HG03565 (cell line): ENCODE results near the gene TMEM106A.
"Not testable (repeated sequence)": the region's sequence is repeated elsewhere in the genome, so short reads cannot be mapped to it uniquely, and the experiment has no call there.

Source experiments
- ATAC-seq: cut with Tn5 transposase; IDR thresholded peaks from one replicate; pipeline ENCODE4 v1.9.1; 2021; ENCODE audit warnings: mild to moderate bottlenecking, moderate library complexity; ENCODE audit not compliant: unreplicated experiment

TMEM106A gene, protein sequence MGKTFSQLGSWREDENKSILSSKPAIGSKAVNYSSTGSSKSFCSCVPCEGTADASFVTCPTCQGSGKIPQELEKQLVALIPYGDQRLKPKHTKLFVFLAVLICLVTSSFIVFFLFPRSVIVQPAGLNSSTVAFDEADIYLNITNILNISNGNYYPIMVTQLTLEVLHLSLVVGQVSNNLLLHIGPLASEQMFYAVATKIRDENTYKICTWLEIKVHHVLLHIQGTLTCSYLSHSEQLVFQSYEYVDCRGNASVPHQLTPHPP

DNA sequence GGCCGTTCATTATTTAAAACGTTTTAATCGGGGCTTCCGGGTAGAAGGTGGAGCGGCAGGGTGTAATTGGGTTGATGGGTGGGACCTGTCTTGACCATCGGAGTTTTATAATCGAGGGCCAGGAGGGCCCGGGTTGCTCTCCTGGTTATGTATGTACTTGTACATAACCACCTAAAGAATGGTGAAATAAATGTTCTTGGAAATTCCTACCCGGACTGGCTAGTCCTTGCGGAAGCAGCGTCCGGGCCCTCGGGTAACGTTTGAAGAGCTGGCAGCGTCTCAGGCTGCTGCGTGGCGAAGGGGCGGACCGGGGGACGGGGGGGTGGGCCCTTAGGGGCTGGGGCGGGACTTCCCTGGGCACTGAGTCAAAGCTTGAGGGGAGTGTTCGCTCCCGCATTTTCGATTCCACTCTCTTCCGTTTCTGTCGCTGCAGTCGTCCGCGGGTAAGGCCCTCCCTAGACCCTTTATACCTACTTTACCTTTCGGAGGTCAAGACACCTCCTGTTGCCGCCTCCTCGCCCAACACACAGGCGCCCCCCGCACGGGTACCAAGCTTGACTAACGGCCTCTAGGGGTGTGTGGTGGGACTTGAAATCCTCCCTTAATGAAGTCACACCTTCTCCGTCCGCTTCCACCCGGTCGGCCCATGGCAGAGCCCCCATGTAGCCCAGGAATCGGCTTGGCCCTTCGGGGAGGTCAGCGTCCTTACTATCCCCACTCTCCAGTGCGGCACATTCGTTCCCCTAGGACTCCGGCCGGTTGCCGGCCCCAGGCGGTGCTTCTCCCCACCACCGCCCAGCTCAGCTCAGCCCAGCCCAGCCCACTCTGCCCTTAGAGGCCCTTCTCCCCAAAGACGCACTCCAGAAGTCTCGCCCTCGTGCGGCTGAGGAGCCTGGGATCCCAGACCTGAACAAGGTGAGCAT lies at the start of gene TMEM106A:
TMEM106A (plus strand) TSS at position 396 of the 923 bp plus-strand sequence. CDS start 1,167 bp downstream, outside the sequence.
- peak; percentile 60 for ATAC-seq

DNA sequence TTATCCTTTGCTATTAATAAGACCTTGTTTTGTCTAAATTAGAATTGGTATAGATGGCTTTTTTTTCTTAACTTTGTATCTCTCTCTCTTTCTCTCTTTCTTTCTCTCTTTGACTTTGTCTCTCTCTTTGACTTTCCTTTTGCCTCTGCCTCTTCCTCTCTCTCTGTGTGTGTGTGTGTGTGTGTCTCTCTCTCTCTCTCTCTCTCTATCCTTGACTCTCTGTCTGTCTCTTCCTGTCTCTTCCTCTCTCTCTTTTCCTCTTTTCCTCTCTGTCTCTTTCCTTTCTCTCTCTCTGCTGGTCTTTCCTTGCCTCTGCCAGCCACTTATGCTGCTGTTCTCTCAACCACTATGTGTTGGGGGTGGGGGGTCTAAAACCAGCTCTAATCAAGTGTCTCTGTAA lies 45.7 kb upstream of the TMEM106A start:
- ATAC-seq, result not testable (repeated sequence)

DNA sequence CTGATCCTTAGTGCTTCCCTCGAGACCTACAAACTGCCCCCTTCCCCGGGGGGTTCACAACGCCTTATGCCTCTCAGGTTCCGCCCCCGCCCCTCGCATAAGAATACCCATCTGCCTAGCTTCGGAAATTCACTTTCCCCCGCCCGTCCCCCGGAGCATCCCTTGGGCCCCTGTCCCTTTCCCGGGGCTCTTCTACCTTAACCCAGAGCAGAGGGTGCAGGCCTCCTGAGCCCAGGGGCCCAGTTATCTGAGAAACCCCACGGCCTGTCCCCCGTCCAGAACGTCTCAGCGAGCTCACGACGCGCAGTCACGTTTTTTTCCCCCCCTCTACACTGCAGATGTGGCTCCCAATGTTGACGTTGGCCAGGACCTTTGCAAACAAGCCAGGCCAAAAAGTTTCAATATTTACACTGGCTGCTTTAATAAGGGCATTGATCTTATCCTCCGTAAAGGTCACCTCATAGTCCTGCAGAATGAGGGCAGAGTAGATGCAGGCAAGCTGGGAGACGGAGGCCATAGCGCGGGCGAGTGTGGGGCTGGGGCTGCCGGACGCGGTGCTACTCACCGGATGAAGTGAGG lies 42.0 kb upstream of the TMEM106A start:
- ATAC-seq, result no peak

DNA sequence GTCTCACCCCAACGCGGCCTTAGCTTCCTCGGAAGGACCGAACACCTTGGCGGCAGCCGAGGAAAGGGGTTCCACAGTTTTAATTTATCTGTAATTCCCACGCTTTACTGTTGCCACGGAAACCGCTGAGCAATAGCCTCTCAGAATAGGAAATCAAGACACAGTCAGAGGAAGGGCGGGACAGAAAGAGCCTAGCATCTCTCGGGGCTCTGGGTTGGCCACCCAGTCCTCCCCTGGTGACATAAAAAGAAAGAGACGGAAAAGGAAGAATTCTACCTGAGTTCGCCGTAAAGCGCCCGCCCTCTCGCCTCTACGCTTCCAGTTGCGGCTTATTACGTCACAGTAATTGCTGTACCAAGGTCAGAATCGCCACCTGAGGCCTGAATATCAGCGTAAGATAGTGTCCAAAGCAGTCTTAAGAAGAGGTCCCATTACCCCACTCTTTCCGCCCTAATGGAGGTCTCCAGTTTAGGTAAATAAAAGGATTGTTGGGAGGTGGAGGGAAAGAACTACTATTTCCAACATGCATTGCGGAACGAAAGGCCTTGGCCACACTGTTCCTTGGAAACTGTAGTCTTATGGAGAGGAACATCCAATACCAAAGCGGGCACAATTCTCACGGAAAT lies 41.4 kb upstream of the TMEM106A start:
- ATAC-seq, result peak; percentile 60

DNA sequence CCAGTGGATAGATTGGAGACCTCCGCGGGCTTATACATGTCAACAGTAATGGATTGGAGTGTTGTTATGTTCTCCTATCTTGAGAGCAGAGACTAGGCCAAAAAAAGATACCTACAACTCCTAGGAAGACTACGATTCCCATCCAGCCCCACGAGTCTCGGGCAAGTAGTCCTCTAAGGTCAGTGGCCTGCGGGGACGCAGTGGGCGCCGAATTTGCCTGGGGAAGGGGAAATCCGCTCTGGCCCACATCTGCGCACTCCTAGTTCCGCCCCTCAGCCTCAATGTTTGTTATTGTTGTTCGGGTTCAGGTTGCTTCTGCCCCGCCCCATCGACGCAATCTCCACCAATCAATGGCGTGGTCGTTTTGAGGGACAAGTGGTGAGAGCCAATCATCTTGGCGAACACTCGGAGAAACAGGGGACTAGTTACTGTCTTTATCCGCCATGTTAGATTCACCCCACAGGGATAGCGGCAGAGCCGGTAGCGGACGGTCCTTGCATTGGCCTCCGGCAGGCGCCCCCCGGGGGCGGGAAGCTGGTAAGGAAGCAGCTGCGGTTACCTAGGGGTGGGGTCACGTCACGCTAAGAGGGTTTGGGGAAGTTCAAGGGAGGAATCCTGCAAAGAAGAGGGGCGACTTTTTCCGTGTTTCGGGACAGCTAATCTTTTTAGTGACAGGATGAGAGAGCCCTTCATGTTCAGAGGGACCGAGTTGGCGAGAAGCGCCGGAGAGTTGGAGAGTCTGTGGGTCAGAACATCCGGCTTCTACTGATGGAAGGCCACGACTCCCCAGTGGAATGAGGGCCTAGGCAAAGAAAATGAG lies 40.7 kb upstream of the TMEM106A start, which contains the start of gene NBR1:
NBR1 (plus strand) TSS at position 449 of the 820 bp plus-strand sequence. CDS start 4,586 bp downstream, outside the sequence.
- ATAC-seq, result peak; percentile 72

DNA sequence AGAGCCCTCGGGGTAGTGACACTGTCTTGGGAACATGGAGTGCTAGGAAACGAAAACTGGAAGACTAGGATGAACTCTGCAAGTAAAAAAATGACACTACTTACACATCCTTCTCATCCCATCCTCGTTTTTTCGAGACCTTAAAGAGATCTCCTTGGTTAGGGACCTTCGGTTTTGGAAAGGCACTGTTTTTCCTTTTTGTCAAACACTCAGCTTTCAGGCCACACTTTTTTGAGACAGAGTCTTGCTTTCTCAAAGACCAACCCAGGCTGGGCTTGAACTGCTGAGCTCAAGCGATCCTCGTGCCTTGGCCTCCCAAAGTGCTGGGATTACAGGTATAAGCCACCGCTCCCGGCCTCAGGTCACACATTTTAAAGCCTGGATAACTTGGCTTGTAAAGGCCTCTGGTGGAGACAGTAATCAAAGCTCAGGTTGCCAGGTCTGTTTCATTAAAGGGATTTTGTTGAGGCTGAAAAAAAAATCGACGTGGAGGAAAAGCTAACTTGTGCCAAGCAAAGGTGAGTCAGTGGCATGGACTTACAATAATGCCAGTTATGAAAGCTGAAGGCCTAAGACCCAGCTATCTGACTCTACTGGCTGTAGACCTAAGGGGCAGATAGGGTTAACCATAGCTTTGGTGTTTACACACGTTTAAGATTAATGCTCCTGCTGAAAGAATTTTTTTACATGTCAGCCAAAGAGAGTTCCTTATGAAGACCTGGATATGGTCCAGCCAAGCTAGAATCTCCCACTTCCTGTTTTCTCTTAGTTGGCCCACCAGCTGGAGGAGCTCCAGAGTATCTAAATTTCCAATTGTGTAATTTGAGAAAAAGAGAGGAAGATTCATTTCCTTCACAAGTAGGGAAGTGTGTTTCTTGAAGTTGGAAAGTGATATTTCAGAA lies 39.8 kb upstream of the TMEM106A start:
- no peak for ATAC-seq

DNA sequence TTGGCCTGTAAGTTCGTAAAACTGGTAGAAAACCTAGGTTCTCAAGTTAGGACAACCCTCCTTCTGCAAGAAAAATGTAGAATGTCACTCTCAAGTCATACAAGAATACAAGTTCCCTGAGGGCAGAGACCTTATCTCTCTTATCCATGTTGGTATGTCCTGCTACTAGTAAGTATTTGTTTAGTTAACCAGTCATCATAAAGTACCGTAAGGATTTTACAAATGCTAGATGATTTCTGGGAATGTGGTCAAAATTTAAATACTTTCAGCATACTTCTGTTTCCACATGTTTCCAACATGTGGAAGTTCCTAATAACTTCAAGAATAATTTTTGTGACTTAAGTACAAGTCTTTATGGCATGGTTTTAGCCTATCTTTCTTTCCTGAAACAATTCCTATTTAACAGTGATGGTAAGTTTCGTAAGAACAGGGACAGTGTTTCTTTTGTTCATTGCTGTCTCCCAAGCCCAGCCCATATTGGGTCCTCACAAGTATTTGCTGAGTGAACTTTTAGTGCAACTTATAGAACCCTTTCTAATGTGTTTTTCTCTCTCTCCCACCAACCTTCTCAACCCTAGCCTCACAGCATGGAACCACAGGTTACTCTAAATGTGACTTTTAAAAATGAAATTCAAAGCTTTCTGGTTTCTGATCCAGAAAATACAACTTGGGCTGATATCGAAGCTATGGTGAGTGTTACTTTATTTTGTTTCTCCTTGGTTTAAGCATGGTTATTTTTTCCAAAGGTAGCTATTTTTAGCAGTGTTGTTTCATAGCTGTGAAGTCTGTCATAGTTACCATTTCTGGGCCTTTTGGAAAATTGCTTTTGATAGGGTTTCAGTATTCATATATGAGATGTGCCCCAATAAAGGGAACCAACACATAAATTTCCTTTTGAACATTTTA lies 36.2 kb upstream of the TMEM106A start:
- no peak for ATAC-seq

DNA sequence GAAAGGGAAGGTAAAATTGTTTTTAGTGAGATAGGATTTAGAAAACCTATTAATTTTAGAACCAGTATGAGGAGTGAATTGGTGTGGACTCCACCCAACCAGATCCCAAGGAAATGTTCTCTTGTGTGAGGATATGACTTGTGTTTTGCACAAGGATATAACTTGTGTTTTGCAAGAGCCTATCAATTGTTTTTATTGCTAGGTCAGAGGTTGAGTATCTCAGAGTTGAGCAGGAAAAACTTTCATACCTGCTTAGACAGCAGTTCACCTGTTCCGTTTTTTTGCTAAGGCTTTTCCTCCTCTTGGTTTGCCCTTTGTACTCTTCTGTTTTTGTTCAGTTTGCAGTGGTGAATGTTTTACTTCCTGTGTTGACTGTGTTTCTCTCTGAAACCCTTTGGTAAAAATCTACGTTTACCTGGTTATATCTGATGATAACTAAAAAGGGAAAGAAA lies 35.5 kb upstream of the TMEM106A start:
- ATAC-seq, result no peak

DNA sequence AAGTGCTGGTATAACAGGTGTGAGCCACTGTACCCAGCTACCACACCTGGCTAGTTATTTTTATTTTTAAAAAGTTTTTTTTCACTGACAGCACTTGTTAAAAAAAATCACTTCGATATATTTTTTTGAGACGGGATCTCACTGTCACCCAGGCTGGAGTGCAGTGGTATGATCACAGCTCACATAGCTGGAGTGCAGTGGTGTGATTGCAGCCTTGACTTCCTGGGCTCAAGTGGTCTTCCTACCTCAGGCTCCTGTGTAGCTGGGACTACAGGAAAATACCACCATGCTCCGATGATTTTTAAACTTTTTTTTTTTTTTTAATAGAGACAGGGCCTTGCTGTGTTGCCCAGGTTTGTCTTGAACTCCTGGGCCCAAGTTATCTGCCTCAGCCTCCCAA lies 27.8 kb upstream of the TMEM106A start:
- no peak for ATAC-seq

DNA sequence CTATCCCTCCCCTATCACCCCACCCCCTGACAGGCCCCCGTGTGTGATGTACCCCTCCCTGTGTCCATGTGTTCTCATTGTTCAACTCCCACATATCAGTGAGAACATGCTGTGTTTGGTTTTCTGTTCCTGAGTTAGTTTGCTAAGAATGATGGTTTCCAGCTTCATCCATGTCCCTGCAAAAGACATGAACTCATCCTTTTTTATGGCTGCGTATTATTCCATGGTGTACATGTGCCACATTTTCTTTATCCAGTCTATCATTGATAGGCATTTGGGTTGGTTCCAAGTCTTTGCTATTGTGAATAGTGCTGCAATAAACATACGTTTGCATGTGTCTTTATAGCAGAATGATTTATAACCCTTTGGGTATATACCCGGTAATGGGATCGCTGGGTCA lies 25.0 kb upstream of the TMEM106A start:
- ATAC-seq, result not testable (repeated sequence)

DNA sequence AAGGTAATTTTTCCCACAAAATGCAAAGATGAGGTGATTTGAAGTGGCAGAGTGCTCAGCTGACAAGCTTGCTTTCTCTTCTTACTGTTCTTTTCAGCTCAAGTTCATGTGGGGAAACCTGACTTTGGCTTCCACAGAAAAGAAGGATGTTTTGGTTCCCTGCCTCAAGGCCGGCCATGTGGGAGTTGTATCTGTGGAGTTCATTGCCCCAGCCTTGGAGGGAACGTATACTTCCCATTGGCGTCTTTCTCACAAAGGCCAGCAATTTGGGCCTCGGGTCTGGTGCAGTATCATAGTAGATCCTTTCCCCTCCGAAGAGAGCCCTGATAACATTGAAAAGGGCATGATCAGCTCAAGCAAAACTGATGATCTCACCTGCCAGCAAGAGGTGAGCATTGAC lies 18.4 kb upstream of the TMEM106A start:
- ATAC-seq, result no peak

DNA sequence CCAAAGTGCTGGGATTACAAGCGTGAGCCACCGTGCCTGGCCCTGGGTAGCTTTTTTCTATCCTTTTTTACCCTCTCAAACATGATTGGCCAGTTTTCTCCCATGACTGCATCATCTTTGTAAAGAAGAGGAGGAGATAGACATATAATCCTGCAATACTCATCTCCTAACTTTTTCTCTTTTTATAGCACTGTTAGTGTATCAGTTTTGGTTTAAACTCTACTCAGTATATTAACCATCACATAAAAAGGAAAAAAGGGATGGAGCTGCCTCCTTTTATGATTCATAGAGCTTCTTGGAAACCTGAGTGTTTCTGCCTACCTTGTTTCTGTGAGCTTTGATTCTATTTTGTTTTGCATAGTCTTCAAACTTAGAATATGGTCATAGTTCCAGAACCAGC lies 12.0 kb upstream of the TMEM106A start:
- ATAC-seq, result no peak

DNA sequence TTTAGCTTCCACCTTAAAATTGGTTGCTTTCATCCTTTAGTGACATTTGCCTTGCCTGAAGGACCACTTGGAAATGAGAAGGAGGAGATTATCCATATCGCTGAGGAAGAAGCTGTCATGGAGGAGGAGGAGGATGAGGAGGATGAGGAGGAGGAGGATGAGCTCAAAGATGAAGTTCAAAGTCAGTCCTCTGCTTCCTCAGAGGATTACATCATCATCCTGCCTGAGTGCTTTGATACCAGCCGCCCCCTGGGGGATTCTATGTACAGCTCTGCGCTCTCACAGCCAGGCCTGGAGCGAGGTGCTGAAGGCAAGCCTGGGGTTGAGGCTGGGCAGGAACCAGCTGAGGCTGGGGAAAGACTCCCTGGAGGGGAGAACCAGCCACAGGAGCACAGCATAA lies 11.5 kb upstream of the TMEM106A start:
- no peak for ATAC-seq

DNA sequence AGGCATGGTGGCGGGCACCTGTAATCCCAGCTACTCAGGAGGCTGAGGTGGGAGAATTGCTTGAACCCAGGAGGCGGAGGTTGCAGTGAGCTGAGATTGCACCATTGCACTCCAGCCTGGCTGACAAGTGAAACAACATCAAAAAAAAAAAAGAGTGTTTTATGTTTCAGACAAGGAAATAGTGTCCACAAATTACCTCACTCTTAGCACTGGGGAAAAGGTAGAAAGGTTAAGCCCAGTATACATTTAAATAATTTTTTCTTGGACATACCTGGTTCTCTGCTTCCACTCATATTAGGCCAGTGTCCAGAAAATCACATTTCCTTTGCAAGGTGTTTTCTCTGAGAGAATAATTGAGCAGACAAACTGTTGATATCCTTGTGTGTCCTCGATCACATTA lies 8.7 kb upstream of the TMEM106A start:
- ATAC-seq, result not testable (repeated sequence)

DNA sequence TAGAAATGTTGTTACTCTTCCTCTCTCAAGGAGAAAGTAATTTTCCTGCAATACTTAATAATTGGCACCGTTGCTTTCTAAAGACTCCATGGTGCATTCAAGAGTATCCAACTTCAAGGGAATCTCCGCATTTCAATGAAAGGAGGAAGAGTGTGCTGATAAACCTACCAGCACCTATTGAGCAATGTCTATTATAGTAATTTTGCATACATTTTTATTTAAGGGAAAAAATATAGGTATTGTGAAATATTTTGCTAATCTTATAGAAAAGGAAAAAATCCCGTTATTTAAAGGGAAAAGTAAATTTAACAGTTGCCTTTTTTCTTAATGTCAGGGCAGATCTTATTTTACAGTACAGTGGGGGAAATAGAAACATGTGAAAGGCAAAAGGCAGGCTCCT lies 1.1 kb upstream of the TMEM106A start:
- ATAC-seq, result no peak

DNA sequence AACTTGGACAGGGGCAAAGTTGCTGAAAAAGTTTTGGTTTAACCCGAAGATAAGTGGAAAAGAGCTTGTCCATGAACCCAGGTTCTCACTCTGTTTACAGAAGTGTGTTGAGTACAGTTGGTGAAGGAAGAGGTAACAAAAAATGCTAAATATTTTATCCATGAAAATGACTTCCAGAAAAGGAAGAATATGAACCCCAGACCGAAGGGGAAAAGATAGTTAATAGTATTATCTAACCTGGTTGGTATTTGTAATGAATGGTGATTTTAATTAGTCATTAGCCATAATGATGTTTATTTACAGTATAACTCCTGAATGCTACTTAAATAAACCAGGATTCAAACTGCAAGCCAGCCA lies 574 bp upstream of the TMEM106A start:
- ATAC-seq, result no peak

DNA sequence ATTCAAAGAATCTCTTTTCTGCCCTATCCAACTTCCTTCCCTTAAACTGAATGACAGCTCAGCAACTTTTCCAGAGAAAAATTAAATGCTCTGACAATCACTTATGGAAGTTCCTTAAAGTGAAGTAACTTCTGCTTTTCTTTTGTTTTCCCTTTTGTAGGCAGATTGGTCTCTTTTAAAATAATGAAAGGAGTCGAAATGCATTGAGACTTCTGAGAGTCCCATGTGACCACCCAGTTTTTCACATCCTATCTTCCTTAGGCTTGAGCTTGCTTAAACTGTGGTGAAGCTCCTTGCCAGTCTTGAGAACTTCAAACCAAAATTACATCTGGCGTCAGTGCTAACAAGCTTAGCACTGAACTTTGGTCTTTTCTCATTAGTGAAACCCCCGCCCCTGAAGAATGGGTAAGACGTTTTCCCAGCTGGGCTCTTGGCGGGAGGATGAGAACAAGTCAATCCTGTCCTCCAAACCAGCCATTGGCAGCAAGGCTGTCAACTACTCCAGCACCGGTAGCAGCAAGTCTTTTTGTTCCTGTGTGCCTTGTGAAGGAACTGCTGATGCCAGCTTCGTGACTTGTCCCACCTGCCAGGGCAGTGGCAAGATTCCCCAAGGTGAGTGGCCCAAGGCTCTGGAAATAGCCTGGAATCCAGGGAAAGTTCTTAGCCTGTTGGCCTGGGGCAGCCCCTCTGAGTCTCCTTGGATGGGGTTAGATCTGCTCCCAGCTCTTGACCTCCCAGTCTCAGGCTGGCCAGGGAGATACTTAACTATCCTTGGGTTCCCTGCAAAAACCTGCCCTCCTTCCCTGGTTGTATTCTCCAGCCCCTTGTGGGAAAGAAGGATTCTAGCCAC lies 1.2 kb downstream of the TMEM106A start:
- ATAC-seq, result no peak
